RWPE2 (cell line): ENCODE measurements around the gene NUP210.

Experiments
- ATAC-seq: fragments of 200-7000 bp; cut with Tn5 transposase; 3 replicates; pipeline ENCODE4 v1.9.1; 2021; ENCODE audit warnings: low read depth
- DNase-seq: peaks from one replicate; pipeline ENCODE4 v3.0.0-alpha.2; 2020; ENCODE audit warnings: low spot score
- H3K27ac ChIP-seq: fragments of 450-650 bp; 2 replicates; pipeline ENCODE4 v1.5.1; 2017; ENCODE audit warnings: mild to moderate bottlenecking; ENCODE audit not compliant: poor library complexity, severe bottlenecking
- H3K27me3 ChIP-seq: fragments of 250-450 bp; sonication (Bioruptor Pico); 2 replicates; pipeline ENCODE4 v1.5.1; 2021; ENCODE audit warnings: mild to moderate bottlenecking, moderate library complexity; ENCODE audit not compliant: insufficient read depth, poor library complexity, severe bottlenecking
- H3K36me3 ChIP-seq: fragments of 250-450 bp; sonication (Bioruptor Pico); 2 replicates; pipeline ENCODE4 v1.5.1; 2020; ENCODE audit warnings: low read depth, mild to moderate bottlenecking, moderate library complexity
- H3K4me1 ChIP-seq: fragments of 250-450 bp; sonication (Bioruptor Pico); 2 replicates; pipeline ENCODE4 v1.5.1; 2021; ENCODE audit warnings: mild to moderate bottlenecking, moderate library complexity; ENCODE audit not compliant: insufficient read depth, poor library complexity, severe bottlenecking
- H3K4me3 ChIP-seq: fragments of 250-450 bp; sonication (Bioruptor Pico); 2 replicates; pipeline ENCODE4 v1.5.1; 2021; ENCODE audit warnings: mild to moderate bottlenecking, moderate library complexity; ENCODE audit not compliant: severe bottlenecking
- H3K9me3 ChIP-seq: fragments of 250-450 bp; sonication (Bioruptor Pico); 2 replicates; pipeline ENCODE4 v1.5.1; 2021; ENCODE audit warnings: mild to moderate bottlenecking, moderate library complexity; ENCODE audit not compliant: severe bottlenecking
- TF ChIP-seq, protein P1 (sequence below): fragments of 450-650 bp; IDR thresholded peaks from one replicate; pipeline ENCODE4 v1.5.1; 2017; ENCODE audit warnings: mild to moderate bottlenecking, moderate library complexity; ENCODE audit not compliant: poor library complexity, severe bottlenecking

NUP210 gene

DNA sequence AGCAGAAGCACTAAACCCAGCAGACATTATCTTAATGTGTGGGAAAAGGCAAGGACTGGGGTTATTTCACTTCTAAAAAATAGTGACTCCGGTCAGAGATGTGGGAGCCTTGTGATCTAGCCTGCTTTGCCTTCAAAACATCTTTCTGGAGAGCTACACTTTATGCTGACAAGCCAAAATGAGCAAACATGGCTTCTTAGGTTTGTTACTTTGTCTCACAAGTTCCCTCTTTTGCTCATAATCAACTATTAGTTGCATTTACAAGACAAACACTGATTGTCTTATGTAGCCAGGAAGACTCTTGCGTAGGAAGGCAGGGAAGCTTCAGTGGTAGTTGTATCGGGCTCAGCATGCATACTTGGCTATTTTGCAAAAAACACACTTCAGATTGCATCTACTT lies 129.2 kb downstream of the NUP210 start:
- Histone ChIP-seq H3K9me3 (peaks cover 5% of the 10 kb centered on the region), H3K4me3 (no peak overlapping the region), H3K27me3 (no peaks in the 10 kb centered on the region), H3K27ac (no peak overlapping the region), H3K36me3 (no peaks in the 10 kb centered on the region), H3K4me1 (no peaks in the 10 kb centered on the region)
- TF ChIP-seq, protein P1, sequence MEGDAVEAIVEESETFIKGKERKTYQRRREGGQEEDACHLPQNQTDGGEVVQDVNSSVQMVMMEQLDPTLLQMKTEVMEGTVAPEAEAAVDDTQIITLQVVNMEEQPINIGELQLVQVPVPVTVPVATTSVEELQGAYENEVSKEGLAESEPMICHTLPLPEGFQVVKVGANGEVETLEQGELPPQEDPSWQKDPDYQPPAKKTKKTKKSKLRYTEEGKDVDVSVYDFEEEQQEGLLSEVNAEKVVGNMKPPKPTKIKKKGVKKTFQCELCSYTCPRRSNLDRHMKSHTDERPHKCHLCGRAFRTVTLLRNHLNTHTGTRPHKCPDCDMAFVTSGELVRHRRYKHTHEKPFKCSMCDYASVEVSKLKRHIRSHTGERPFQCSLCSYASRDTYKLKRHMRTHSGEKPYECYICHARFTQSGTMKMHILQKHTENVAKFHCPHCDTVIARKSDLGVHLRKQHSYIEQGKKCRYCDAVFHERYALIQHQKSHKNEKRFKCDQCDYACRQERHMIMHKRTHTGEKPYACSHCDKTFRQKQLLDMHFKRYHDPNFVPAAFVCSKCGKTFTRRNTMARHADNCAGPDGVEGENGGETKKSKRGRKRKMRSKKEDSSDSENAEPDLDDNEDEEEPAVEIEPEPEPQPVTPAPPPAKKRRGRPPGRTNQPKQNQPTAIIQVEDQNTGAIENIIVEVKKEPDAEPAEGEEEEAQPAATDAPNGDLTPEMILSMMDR = no peak
- DNase-seq = no peak
- ATAC-seq = no peak

DNA sequence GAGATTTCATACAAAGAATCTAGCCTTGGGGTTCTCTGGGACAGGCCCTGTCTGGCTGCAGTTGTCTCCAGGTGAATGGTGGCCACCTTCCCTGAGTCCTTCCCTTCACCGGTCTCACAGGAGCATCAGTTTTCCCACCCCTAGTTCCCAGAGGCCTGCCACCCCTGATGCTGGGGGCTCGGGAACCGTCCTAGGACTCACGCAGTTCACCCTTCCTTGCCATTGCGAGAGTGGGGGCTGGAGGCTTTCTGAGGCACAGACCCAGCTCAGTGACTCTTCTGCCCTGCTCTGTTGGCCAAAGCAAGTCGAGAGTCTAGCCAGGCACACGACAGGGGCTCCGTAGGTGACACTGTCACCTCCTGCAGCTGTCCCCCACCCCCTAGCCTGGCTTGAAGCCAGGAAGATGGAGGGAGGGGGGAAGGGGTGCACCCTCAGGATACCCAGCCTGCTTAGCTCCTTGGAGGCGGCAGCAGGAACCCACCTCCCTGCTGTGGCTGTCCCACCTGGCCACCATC lies 130.3 kb downstream of the NUP210 start:
- peak; percentile 30 for DNase-seq
- Histone ChIP-seq H3K4me1 (no peaks in the 10 kb centered on the region), H3K36me3 (no peaks in the 10 kb centered on the region), H3K4me3 (no peak overlapping the region), H3K27ac (no peak overlapping the region), H3K27me3 (no peaks in the 10 kb centered on the region), H3K9me3 (peaks cover 5% of the 10 kb centered on the region)
- no peak for ATAC-seq
- TF ChIP-seq, protein P1 = no peak

- Histone ChIP-seq H3K4me3 (no peak overlapping the region), H3K9me3 (peaks cover 10% of the 10 kb centered on the region), H3K27me3 (peaks cover 3% of the 10 kb centered on the region), H3K36me3 (no peaks in the 10 kb centered on the region), H3K4me1 (no peaks in the 10 kb centered on the region), H3K27ac (no peak overlapping the region)
- DNase-seq (no peak), ATAC-seq (no peak)
- TF ChIP-seq, protein P1 = no peak
Measured at GRCh38 chr3:13288732-13289718, 131.1 kb downstream of the NUP210 start.

GRCh38 chr3:13287833-13288232 lies 132.3 kb downstream of the NUP210 start:
- Histone ChIP-seq H3K27me3 (peaks cover 12% of the 10 kb centered on the region), H3K27ac (no peak overlapping the region), H3K9me3 (peaks cover 12% of the 10 kb centered on the region), H3K36me3 (no peaks in the 10 kb centered on the region), H3K4me1 (no peaks in the 10 kb centered on the region), H3K4me3 (no peak overlapping the region)
- DNase-seq (no peak), ATAC-seq (no peak)
- TF ChIP-seq, protein P1 = no peak
